A172 (cell line): ENCODE measurements around the gene PIGN. TPM values are rescaled to one million over a fixed set of nuclear protein-coding genes. Genes with fewer than 3 reads are reported as not detected.
"Not testable (repeated sequence)": the region's sequence is repeated elsewhere in the genome, so short reads cannot be mapped to it uniquely, and the experiment has no call there.

Experiments
- DNase-seq: peaks from one replicate; pipeline ENCODE4 v3.0.0-alpha.2; 2015; ENCODE audit warnings: low spot score
- total RNA-seq: library from RNA; depleted of rRNA; stranded (reverse); fragments of >200 nt; shearing (Covaris generic); gene quantifications from 2 replicates; pipeline ENCODE4 v1.2.3, GENCODE V29; 2014

Gene PIGN
- total RNA-seq, 1 experiment from 2014 or later: 15.8 TPM

DNA sequence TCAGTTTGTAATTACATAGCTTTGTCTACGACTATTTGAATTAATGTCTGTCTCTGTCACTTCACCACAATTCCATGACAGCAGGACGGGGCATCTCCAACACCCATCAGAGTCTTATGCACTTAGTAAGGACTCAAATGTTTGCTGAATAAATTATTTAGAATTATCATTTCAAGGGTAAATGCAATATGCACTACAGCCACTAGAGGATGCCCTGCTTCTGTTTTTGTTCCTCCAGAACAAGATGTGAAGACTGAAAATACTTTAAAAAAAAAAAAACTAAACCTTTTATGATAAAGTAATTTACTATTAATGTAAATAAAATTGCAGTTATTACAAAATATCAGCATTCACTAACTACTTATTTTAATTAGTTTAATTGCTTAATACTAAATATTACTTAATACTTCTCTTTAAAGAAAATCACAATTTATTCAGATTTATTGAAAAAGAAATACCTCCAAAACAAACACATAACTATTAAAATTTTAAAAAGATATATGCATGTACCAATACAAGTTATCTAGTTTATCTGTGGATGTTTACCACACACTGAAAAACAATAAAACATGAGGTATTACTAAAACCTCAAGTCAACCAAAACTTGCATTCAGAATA is 3.2 kb downstream of the PIGN start:
- DNase-seq: peak; percentile 38

DNA sequence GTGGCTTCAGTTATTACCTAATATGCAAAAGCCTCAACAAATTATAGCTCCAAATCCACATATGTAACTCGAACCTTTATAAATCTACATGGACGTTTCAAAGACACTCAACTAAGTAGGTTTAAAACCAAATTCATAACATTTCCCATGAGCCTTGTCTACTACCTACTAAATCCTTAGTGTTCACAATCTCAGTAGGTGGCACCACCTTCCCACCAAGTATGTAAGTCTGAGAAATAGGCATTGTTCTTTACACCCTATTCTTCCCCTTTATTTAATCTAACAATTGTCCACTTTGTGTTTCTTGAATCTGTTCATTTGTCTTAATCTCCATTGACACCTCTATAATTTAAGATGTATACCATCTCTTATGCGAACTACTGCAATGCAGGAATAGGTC is 4.6 kb downstream of the PIGN start:
- no peak for DNase-seq

DNA sequence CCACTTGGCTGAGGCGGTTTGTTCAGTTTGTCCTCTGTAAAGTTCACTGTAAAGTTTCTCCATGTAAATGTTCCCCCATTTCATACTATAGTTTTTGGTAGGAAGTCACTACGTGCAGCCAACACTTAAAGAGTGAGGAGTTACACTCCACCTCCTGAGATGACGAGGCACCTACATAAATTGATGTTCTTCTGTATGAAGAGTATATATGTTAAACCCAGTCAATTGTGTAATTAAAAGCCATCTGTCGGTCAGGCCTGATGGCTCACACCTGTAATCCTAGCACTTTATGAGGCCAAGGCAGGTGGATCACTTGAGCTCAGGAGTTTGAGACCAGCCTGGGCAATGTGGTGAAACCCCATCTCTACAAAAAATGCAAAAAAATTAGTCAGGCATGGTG is 7.6 kb downstream of the PIGN start:
- no peak for DNase-seq

DNA sequence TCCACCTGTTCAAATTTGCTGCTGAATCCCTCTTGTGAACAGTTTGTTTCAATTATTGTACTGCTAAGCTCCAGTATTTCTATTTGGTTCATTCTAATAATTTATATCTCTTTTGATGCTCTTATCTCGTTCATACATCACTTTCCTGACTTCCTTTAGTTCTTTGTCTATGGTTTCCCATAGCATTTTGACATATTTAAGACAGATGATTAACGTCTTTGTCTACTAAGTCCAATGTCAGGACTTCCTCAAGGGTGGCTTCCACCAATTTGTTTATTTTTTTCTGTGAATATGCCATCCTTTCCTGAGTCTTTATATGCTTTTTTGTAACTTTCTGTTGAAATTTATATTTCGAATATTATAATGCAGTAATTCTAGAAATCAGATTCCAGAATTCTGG is 9.6 kb downstream of the PIGN start:
- no peak for DNase-seq

DNA sequence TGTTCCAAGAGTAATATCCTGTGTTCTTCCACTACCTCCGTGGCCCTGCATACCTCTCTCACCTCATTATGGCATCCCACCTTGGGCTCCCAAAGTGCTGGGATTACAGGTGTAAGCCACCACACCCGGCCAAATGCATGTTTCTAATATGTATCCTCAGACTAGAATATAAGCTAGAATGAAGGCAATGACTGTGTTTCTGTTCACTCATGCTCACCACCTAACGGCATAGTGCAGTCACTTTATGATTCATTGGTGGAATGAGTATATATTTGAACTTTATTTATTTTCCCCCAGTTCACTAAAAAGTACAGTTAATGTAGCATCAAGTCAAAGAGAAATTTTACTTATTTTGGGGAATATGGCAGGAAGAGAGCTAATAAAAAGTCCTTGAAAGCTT is 11.3 kb downstream of the PIGN start:
- DNase-seq: no peak

DNA sequence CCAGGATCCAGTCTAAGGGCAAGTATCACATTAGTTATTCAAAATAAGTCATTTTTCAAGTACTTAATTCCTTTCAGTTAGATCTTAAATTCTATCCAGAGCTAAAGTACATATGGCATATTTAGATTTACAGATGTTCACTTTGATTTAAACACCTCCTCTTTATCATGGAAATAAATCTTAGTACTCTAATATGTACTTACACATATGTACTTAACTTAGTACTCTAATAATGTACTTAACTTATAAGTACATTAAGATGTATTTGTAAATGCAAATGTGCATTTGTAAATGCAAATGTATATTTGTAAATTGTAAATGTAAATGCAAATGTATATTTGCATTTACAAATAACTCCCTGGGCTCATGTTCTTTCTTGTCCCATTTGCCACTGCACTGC is 14.6 kb downstream of the PIGN start:
- DNase-seq: no peak

DNA sequence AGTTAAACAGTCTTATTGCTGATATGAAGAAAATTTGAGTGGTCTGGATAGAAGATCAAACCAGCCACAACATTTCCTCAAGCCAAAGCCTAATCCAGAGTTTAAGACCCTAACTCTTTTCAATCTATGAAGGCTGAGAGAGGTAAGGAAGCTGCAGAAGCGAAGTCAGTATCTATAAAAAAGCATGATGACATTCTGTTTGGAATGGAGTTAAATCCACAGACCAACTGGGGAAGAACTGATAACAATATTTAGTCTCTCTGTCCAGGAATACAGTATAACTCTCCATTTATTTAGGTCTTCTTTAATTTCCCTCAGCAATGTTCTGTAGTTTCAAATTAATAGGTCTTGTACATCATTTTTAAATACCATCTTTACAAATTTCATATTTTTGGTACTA is 16.0 kb downstream of the PIGN start:
- no peak for DNase-seq

DNA sequence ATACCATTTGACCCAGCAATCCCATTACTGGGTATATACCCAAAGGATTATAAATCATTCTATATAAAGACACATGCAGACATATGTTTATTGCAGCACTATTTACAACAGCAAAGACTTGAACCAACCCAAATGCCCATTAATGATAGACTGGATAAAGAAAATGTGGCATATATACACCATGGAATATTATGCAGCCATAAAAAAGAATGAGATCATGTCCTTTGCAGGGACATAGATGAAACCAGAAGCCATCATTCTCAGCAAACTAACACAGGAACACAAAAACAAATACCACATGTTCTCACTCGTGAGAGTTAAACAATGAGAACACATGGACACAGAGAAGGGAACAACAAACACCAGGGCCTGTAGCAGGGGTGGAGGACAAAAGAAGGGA is 20.3 kb downstream of the PIGN start:
- not testable (repeated sequence) for DNase-seq

DNA sequence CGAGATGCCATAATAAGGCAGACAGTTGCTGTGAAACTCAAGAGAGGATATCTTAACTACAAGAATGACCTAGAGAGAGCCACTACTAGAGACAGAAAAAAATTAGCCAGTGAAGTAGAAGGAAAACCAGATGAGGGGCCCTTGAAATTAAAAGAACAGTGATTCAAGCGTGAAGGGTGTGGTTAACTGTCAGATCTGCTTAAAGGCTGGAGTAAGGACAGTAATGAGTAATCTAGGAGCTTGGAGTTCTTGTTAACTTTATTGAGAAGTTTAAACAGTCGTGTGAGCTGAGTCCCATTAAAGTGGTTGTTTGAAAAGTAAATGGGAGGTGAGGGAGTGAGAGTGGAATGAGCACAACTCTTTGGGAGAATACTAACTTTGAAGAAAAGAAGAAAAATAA is 21.3 kb downstream of the PIGN start:
- DNase-seq: no peak

DNA sequence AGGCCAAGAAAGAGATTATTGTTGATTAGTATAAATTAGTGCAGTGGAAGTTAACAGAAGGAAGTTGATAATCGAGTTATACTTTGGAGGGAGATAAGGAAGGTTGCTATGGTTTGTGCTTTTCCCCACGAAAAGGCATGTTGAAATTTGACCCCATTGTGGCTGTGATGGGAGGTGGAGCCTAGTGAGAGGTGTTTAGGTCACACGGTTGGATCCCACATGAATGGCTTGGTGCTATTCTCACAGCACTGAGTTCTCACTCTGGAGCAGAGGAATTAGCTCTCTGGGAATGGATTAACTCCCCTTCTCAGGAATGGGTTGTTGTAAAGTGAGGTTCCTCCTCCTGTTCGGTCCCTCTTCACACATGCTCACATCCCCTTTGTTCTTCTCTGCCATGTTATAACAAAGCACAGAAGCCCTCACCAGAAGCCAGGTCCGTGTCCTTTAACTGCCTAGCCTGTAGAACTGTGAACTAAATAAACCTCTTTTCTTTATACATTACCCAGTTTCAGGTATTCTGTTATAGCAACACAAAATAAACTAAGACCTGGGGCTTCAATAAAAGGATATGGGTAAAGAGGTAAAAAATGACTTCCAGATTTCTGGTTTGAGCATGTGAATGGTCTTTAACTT is 21.9 kb downstream of the PIGN start:
- no peak for DNase-seq

DNA sequence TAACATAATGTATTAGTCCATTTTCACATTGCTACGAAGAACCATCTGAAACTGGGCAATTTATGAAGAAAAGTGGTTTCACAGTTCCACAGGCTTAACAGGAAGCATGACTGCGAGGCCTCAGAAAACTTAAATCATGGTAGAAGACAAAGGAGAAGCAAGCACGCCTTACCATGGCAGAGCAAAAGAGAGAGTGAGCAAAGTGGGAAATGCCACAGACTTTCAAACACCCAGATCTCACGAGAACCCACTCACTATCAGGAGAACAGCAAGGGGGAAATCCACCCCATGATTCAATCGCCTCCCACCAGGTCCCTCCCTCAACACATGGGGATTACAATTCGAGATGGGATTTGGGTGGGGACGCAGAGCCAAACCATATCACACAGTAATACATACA is 22.5 kb downstream of the PIGN start:
- DNase-seq: no peak

DNA sequence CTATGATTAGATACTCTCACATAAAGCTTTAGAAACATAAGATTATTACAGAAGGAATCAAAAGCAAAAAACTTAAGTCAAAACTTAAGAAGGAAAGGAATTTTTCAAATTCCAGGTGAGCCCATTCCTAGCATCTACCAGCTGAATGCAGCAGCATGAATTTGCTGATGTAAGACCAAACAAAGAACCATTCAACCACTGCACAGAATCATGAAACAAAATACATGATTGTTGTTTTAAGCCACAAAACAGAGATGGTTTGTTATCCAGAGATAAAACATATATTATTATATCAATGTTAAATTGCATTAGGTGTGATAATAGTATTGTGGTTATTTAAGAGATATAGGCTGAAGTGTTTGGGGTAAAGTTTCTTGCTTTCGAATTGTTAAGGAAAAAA is 29.0 kb downstream of the PIGN start:
- no peak for DNase-seq

DNA sequence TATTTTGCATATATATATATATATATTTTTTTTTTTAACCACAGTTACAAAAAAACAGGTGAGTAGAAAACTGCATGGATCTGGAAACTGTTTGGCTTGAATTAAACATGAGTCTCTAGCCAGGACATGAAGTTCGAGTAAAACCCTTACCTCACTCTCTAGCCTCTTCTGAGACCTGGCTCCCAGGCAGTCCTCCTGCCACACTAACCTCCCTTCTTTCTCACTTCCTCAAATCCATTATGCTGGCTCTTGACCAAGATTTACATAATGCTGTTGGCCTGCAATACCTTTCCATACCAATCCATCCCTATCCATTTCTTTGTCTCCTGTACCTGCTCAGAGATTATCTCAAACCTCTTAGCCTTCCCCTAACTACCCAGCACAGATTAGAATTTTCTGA is 34.0 kb downstream of the PIGN start:
- no peak for DNase-seq

DNA sequence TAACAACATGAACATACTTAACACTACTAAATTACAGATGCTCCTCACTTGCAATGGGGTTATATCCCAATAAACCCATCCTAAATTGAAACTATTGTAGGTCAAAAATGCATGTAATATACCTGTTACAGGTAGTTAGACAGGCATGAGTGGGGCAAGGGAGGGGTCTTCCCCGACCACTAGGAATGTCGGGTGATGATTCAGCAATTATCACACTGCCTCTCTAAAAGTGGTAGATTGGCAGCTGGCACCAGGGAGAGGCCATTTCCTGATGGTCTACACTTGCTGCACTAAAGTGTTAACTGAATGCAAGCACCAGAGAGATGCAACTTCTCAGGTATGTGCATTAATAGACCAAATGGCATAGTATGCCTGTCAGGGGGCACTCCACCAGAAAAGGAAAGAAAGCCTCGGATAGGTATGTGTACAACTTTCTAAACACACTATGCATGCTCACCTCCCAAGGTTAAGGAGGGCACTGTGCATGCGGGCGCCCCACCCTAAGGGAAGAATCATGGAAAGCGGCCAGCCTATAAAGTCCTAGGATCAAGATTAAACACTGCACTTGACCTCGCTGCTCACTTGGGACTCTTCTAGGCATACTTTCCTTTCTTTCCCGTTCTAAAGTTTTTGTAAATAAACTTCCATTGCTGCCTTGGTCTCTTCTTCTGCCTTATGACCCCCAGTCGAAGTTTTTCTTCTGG is 35.6 kb downstream of the PIGN start:
- no peak for DNase-seq

DNA sequence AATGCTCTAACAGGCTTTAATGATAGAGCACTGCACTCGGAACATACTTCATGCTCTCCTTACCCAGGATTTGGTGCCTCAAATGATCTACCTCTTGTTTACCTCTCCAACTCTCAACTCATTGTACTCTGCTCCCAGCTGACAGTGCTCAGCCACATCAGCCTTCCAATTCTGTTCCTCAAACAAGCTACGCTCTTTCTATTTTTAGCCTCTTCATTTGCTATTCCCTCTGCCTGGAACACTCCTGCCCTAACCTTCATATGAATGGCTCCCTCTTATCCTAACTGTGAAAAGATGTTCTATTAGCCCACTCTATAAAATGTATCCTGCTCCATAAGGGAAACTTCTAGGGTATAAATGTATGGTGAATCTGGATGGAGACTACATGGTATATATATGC is 42.5 kb downstream of the PIGN start:
- no peak for DNase-seq

DNA sequence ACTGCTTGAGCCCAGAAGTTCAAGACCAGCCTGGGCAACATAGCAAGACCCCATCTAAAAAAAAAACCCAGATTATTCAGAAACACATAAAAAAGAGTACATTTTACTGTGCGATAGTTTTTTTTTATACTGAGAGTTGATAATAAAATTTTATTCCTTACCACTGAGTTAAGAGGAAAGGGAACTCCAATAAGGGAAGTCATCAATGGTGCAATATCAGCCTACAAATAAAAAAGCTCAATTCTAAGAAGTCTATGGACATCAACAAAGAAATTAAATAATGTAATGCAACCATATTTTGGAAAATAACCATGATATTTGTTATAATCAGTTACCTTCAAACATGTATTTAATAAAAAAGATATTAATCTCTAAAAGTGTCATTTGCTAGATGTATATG is 46.6 kb downstream of the PIGN start:
- DNase-seq: no peak

DNA sequence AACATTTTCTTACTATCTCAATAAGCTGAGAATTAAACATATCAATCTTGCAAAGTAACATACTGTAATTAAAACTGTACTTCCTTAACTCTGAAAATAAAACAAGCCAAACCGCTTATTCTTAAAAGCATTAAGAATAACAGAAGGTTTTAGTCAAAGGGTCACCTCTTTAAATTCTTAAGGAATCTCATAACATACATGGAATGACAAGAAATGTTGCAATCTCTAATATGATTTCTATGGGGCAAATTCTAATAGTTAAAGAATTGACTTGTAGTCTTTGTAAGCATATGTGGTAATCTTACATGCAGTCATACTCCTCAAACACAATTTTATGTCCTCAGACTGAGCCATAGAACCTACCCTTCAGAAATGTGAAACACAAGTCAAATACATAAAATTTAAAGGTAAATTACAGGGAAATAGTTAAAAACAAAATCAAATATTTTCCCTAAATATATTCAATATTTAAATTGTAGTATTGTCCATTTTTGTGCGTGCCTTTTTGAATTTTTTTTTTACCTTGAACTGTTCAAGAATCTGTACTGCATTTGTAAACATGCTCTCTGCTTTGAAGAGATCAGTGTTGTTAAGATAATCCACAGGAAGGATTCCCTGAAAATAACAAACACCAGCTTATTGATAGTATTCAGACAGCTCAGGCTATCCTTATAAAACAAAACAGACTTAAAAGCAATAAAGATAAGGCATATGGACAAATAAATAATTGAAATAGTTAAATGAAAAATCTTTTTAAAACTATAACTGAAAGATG is 48.2 kb downstream of the PIGN start:
- no peak for DNase-seq

DNA sequence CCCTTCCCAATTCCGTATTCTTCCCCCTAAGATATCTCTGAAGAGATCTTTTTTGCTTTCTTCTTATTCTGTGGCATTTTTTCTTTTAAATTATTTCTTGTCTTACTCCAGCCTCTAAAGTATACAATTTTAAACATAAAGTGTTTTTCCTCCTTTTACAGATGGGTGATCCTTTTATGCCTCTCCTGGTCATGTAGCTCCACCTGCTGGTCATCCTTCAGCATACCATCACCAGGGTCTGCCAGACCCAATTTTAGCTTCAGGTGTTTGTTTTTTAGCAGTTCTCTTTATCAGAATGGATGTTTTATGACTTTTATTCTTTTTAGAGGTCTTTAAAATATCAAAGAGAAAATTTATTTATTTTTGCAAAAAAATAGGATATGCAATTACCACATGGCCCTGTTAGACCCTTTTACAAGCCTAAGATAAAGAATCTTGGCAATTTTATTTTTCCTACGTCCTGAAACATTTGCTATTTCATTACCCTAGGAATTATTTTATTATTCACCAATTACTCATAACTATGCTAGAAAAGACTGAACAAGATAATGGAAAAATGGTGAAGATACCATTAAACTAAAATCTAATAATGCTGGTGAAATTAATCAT is 55.5 kb downstream of the PIGN start:
- peak; percentile 47 for DNase-seq

DNA sequence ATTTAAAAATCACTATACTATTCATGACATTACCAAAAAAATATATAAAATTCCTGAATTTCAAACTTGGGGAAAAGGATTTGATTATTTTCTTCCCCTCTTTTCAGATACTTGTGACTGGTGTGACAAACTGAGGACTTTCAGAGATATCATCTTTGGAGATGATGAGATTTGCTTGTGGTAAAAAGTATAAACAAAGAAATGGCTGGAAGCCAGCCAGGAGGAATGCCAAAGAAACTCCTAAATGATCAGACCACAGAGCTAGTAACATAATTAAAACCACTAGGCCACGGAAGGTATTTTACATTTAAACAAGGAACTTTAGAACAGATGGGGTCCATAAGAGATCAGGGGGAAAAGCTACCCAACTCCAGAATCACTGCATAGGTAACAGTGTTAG is 58.7 kb downstream of the PIGN start:
- peak; percentile 8 for DNase-seq

DNA sequence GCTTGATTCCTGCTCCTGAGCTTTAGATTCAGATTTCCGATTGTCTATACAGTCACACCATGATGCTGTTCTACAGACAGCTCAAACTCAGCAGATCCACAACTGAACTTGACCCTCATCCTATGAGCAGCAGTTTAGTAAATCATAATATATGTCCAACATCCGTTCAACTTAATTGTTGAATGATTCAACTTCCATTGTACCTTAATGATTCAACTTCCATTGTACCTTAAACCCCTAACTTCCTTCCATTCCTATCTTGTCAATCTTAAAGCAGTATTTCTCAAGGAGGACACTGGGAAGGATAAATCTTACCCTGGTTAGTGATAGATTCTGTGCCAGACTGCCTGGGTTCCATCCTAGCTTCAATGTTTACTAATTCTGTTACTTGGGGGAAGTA is 60.1 kb downstream of the PIGN start:
- no peak for DNase-seq

DNA sequence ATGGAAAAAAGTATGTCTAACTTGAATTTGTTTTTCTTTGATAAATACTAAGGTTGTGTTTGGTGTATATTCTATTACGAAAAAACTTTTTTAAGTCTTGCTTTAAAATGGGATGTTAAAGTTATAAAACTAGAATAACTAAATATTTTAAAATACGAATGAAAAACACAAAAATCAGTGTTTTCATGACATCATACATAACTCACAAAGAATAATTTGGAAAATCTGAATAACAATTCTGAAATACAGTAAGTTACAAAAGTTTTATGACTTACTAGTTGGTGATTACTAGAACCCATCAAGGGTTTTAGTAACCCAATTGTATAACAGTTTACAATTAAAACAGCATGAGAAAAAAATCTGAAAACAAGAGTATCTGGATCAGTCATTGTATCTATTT is 61.2 kb downstream of the PIGN start:
- no peak for DNase-seq

DNA sequence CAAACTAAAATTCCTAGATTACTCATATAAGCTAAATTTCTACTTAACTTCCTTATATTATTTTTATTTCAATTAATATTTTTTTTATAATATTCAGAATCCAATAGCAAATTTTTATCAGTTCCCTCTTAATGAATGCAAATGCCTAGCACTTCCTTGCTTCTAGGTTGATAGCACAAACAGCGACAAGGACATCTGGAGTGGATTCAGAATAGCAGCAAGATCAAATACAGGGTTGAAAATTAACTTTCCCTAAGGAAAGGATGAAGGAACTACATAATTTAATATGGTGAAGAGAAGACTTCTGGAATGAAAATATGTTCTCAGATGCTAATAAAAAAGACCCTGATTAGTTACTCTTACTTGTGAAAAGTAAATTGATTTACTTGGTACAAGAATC is 64.5 kb downstream of the PIGN start:
- DNase-seq: no peak
